Activated CD8-positive, alpha-beta memory T cell treated with anti-CD3 and anti-CD28 coated beads for 4 hours (primary cell): ENCODE measurements around the gene PRSS23.

Experiments used
- DNase-seq, 2 donors: peaks; one replicate each; pipeline ENCODE4 v3.0.0-alpha.2; 2020; ENCODE audit warnings: low read depth in 2 of 2

The PRSS23 gene

DNA sequence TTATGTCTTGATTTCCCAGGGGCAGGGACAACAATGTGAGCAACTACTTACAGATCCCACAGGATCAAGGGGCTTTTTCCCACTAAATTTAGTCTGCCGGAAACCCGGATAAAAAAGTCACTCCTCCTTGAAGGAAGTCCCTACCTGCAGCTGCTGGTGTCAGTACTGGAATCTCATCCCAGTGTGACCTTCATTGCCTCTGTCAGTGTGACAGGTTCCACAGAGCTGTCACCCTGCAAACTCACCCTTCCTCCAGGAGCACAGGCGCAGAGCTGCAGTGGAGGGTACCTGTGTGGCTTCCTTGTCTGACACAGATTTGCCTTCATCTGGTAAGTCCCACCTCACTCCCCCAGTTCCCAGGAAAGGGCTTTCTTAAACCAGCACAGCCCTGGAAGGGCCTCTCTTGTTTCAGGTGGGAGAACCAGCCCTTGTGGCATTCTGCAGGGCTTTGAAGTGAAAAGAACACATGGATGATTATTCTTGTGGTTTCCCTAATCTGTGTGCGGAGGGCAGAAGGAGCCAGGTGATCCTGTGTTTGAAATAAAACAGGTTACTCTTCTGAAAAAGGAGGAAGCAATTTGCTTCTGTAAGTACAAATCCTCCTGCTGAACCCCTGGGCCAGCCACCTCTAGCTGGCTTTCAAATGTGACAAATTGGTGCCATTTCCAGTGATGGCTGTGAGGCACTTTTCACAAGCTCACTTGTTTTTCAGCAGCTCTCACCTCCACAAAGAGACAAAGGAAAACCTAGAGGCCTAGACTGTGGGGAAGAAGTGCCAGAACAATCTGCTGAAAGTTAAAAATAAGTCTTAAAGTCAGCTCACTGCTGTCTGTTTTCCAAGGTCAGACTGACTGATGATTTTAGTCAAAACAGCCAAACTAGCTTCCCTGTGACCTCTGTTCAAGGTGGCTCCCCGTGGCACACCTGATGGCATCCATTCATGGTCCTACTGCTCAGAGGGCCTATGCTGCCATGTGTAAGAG, 9.2 kb upstream of the PRSS23 start:
- no peak for DNase-seq

DNA sequence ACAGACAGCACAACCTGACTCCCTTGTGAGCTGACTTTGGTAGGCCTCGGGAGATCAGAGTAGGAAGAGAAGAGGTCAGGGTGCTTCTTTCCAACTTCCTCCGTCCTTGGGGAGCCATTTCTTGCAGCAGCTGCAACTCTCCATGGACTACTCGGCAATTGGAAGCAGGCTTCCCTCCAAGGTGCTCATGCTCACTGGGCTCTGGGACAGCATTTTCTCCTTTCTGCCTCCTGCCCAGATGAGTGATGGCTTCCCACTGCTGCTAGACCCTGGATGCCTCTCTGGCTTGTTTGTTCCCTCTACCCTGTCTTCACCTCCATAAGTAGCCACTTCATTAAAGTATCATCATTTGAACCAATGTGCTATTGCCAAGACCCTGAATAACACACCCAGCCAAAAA, 8.2 kb upstream of the PRSS23 start:
- DNase-seq: no peak

DNA sequence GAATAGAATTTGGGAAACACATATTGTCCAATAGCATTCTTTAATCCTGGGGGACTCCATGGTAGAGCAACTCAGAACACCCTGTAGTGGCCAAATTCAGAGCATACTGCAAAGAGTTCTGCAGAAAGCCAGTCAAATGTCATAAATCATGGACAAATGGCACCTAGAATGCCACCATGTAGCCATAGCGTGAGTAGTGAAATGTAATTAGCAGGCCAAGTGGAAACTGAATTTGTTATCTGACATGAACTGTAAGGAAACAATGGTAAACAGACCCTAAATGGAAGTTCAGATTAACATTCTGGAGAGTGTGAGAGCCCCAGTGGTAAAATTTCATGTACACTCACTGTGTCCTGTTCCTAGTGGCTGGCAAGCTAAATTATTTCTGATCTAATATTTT, 7.0 kb upstream of the PRSS23 start:
- DNase-seq: no peak

DNA sequence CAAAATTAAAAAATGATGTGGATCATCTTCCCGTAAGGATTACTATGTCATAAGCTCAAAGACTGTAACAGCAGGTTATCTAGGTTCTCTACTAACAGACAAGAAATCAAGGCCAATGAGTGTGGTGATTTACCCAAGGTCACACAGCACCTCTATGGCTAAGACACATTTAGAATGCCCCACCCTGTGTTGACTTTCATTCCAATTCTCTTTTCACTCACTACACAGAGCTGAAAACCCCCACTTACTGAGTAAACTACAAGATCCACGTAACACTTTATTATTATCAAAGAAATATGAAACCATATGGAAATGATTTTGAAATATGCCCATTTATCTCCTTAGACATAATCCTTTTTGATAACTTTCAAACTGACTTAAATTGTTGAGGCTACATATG, 4.8 kb upstream of the PRSS23 start:
- no peak for DNase-seq

DNA sequence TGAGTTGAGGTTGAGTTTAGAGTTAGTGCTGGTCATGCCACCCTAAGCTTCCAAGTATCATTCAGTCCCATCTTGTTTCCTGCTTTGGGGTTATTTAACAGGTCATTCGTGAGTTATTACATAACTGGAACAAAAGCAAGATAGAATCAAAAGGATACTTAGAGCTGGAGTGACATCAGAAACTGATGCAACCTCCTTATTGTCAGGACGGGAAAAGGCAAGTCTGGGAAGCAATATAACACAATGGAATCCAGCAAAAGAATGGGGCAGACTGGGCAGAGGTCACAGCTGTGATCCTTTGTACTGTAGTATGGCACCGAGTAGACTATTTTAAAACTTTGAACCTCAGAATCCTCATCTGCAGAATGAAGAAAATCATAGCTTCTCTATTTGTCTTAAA, 4.4 kb upstream of the PRSS23 start:
- no peak for DNase-seq

DNA sequence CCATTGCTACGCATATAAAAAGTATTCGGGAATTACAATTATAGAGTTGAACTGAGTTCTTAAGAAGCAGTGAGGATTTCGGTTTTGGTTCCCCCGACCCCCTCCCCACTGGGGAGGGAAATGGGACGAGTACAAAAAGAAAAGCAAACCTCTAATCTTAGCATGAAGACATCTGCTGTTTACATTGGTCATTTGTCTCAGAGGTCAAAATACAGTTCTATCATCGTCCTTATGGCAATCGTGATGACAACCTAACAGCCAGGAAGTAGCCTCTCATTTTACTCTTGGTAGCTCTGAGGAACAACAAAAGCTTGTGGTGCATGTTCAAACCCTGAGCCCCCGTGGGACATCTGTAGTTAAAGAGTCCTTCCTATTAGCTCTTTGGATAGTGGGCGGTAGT, 3.2 kb upstream of the PRSS23 start:
- DNase-seq: no peak

DNA sequence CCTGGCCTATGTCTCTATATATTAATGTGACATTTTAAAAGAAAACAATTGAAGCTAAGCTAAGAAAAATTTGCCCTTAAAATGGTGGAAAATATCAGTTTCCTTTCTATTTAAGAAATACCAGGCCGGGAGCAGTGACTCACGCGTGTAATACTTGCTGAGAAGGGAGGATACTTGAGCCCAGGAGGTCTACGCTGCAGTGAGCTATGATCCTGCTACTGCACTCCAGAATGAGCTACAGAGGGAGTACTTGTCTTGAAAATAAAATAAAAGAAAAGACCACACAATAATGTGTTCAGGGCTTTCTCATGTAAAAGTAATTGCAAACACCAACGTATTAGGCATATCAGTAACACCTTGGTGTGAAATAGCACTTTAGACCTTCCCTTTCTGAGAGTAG, 1.4 kb upstream of the PRSS23 start:
- no peak for DNase-seq

DNA sequence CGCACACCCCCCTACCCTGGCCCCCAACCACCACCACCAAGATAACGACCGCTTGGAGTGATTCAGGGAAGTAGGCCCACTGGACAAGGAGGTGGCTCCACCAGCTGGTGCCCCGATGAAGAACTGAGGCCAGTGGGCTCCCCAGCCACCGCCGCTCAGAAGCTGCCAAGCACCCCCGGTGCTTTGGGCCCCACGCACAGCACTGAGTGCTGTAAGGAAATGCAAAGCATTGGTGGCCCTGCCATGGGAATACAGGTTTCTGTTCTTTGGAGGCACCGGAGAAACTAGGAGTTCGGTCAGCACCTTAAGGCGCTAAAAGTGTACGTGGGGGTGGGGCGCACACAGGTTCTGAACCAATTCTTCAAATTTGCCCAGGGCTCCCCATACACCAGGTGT, 664 bp upstream of the PRSS23 start:
- DNase-seq: no peak

DNA sequence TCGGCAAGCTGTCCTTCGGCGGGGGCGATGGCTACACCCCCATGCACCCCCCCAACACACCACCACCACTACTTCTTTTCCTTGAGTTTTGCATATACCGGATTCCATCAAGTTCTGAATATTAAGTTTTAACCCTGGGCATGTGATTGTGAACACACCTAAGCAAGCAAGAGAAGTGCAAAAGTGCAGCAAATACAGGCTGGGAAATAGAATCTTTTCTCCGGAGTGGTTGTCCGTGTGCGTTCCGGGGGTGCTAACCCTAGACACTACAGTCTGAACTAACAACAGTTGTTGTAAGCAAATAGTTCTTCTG, 574 bp downstream of the PRSS23 start:
- no peak for DNase-seq

DNA sequence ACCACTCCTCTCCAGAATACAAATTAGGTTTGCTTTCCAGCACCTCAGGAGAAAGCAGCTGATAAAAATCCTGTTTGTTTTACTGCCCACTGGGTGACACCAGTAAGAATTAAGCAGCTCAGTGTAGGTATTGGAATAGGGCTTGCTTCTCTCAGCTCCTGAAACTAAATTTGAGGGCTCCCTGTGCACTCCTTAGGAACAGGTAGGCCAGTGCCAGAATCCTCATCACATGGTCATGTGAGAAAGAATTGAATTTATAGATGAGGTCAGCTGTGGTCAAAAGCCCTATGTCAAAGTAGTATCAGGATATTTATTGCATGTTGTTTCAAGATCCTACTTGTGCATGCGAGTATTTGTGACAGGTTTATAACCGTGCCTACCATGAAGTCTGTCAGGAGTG, 1.0 kb downstream of the PRSS23 start:
- DNase-seq: no peak

DNA sequence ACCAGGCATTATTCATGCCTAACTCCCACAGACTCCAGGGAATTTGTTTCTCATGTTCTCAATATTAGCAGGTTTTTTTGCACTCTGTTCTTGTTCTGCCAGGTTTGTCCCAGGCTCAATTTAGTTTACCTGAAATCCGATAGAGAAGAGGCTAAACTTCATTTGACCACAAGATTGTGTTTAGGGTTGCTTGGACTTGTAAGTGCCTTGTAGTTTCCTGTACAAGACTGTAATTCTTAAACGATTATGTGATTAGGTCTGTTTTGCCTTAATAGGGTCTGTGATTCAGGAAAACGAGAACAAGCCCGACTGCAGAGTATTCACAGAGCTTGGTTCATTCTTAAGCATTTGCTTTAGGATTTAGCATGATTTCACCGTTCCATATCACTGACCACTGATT, 1.8 kb downstream of the PRSS23 start:
- no peak for DNase-seq

DNA sequence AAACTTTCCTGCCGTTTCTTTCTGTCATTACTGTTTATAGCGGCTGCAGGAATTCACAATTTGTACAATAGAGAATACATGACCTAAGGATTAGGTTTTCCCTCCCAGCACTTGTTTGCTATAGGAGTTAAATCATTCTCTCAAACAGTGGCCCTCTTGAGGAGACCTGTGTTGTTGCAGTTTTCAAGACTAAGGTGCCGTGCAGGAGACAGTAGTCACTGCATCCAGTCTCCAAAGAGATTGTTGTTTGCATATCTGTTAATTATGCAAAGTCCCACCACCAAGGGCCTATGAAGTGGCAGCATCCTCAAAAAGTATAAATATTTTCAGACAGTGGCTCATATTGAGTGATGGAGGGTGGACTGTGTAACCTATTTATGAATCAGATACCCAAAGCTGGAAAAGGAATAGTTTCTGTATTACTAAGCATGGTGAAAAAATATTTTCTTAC, 2.3 kb downstream of the PRSS23 start:
- no peak for DNase-seq

DNA sequence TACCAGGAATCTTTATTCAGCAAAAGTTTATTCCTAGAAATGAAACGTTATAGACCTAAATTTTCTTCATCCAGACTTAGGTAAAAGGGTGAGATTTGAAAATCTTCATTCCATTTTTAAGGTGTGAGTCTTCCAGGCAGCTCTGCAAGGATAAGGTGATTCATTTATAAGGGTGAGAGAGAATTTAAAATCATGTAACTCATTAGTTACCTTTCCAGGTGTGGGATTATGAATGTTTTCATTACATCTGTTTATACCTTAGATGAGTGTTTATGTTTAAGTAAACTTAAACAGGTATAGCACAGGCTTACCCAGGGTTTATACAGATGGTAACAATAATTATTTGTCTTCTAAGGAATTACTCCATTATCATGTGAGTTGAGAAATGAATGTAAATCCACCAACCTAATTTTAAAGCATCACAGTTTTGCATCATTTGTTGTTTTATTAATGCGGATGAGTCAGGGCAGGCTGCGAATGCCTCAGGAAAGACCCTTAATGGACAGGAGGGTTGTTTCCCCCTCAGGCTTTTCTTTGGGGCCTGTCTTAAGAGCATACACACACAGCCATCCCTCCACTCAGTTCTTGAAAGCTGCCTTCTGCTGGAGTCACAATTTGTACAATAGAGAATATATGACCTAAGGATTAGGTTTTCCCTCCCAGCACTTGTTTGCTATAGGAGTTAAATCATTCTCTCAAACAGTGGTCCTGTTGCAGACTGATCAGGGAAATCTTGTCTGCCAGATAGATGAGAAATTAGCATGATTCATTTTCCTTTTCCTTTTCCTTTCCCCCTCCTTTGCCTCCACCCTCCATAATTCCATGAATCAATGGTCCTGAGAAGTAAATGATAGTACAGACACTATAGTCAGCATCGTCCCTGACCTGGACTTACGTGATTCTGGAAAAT, 3.0 kb downstream of the PRSS23 start:
- no peak for DNase-seq

DNA sequence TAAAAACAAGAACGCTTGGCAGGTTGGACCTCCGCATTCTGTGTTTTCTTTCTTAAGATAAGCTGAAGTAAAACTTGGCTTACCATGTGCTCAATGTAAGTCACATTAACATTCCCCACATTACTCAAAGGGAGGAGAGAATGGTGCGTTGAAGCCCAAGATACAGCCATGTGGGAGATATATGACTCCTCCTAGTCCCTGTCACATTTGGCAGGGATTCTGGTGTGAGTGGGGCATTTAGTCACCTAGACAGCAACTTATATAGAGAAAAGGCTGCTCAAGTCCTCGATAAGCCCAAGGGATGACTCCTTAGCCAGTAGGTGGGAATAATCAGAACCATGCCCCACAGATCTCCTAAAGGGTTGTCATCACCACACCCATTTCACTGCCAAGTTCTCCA, 4.6 kb downstream of the PRSS23 start:
- DNase-seq: no peak

DNA sequence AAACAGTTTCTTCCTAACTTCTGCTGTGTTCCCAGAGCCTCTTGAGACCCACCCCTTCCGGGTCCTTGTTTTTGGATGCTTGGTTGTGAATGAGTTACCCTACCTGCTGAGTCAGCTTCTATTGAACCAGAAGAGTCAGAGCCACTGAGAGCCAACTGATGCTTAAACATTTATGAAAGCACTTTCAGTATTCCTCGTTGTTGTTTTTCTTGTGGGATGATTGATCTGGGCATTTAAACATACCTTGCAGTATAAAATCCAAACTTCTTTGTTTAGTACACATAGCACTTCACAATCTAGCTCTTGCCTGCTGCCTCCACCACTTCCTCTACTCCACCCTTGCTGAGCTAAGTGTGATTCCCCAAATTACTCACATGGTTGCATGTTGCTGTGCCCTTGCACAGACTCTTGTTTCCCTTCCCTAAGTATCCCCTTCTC, 5.5 kb downstream of the PRSS23 start:
- DNase-seq: no peak

DNA sequence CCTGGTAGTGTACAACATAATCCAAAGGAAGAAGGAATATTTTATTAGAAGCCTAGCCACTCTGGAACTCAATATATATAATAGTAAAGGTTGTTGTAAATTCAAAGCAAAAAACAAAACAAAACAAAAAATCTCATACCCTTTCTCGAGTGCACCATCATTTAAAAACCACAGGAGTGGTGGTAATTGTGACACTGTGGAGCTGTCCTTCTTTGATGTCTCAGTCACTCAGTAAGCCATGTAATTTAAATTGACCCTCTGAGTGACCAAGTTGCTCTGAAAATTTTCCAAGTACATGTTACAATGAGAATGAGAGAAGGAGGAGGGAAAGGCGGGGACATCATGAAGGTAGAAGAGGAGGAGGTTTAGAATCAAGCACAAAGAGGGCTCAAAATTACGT, 6.6 kb downstream of the PRSS23 start:
- DNase-seq: no peak

DNA sequence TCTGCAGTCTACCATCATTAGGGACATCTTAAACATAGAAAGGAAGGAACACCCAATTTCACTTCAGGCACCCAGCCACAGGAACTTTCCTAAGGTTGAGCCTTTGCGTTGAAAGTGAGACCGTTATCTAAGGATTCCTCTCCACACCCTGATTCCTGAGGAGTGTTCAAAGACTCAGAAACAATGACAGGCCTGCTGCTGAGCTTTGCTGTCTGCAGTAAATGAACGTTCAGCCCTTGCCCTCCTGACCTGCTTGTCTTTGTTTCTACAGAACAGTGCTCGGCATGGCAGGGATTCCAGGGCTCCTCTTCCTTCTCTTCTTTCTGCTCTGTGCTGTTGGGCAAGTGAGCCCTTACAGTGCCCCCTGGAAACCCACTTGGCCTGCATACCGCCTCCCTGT, 7.0 kb downstream of the PRSS23 start:
- DNase-seq: no peak

DNA sequence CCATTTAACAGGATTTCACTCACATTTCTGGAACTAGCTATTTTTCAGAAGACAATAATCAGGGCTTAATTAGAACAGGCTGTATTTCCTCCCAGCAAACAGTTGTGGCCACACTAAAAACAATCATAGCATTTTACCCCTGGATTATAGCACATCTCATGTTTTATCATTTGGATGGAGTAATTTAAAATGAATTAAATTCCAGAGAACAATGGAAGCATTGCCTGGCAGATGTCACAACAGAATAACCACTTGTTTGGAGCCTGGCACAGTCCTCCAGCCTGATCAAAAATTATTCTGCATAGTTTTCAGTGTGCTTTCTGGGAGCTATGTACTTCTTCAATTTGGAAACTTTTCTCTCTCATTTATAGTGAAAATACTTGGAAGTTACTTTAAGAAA, 9.2 kb downstream of the PRSS23 start:
- no peak for DNase-seq

DNA sequence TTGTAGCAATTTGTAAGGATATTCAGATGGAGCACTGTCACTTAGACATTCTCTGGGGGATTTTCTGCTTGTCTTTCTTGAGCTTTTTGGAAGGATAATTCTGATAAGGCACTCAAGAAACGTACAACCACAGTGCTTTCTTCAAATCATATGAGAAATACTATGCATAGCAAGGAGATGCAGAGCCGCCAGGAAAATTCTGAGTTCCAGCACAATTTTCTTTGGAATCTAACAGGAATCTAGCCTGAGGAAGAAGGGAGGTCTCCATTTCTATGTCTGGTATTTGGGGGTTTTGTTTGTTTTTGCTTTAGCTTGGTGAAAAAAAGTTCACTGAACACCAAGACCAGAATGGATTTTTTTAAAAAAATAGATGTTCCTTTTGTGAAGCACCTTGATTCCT, 9.9 kb downstream of the PRSS23 start:
- DNase-seq: no peak

DNA sequence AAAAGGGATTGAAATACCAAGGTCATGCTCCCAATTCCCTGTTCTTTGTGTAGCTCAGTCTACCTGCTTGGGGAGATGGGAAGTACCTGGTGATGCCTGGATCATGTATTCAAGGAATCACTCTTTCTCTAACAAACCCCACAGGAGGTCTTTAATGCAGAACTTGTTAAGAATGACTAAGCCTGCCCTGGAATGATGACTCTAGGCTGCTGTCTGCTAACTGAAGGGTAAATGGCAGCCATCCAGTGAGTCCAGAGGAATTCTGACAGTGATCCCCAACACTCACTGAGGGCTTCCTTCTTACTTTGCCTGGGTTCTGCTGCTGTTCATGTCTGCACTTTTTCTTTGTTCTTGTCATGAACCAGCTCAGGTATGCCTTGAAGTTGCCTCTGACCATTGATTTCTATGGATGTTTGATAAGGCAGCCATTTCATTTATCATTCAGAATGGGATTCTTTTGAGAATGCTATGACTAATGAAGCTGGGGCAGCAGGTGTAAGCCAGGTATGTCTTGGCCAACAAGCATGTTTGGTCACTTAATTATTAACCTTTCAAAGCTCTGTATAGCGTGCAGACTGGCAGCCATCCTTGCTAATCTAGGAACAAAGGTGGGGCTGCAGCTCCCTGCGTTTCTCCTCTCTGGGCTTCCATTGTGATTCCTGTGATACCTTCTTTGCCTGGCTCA, 11.4 kb downstream of the PRSS23 start:
- DNase-seq: no peak

DNA sequence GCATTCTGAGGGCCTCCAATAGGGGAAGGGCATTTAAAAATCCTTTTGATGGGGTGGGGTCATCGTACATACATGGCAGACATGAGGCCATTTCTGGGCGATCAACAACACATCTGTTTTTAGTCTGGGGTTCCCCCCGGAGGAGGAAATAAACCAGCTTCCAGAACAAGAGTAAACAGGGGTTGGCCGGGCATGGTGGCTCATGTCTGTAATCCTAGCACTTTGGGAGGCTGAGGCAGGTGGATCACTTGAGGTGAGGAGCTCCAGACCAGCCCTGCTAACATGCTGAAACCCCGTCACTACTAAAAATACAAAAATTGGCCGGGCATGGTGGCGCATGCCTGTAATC, 12.0 kb downstream of the PRSS23 start:
- DNase-seq: no peak

DNA sequence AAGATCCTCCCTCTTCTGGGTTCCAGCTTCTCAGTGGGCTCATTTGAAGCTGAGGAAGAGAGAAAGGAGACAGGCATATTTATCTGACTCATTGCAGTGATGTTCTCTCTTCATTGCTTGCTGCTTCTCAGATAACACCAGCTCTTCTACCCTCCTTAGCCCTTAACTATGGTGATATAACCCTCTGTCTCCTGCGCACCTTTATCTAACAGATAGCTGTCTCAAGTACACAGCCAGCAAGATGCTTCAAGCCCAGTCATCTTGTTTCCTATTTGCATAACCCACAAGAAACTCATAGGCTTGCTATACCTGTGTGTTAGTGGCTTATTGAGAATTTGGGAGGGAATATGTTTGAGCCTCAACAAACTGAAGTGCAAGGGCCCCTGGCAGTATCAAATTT, 12.6 kb downstream of the PRSS23 start:
- no peak for DNase-seq
